PC-3 (cell line): ENCODE data around the gene KIF20B.

Experiments
- CTCF ChIP-seq: fragments of 300-600 bp; sonication (generic); conservative IDR thresholded peaks from 2 replicates; pipeline ENCODE4 v1.5.1; 2017; ENCODE audit warnings: antibody characterized with exemption, low read depth, mild to moderate bottlenecking, low read length
- EZH2 ChIP-seq: fragments of 300-600 bp; sonication (generic); IDR thresholded peaks from one replicate; pipeline ENCODE4 v1.6.1; 2017; ENCODE audit warnings: antibody characterized with exemption, mild to moderate bottlenecking, low read length; ENCODE audit not compliant: unreplicated experiment

- no peak for TF ChIP-seq CTCF
- TF ChIP-seq EZH2: no peak
Observed at GRCh38 chr10:89692416-89692815, 9.0 kb upstream of the KIF20B start.
